Astrocyte of the hippocampus (primary cell): ENCODE measurements around the gene ZHX3.

Source experiments
- DNase-seq: peaks from one replicate; pipeline ENCODE4 v3.0.0; 2011; ENCODE audit warnings: low read depth, low spot score

Gene ZHX3

GRCh38 chr20:41158082-41158625, 159.4 kb downstream of the ZHX3 start:
- DNase-seq, result no peak

- DNase-seq, result no peak
These were observed 162.3 kb downstream of the ZHX3 start for GRCh38 chr20:41155261-41155660.

- DNase-seq, result no peak
These were observed 162.9 kb downstream of the ZHX3 start for GRCh38 chr20:41154436-41155176.

- DNase-seq, result no peak
These were observed 165.3 kb downstream of the ZHX3 start for GRCh38 chr20:41152108-41152757.

GRCh38 chr20:41151134-41151869, 166.2 kb downstream of the ZHX3 start:
- DNase-seq, result no peak

GRCh38 chr20:41150664-41151063, 166.9 kb downstream of the ZHX3 start:
- DNase-seq, result no peak

GRCh38 chr20:41148942-41149341, 168.6 kb downstream of the ZHX3 start:
- DNase-seq, result no peak

GRCh38 chr20:41147767-41148191, 169.8 kb downstream of the ZHX3 start:
- no peak for DNase-seq

- no peak for DNase-seq
These were observed 171.5 kb downstream of the ZHX3 start for GRCh38 chr20:41145821-41146620.

- DNase-seq, result no peak
These were observed 172.2 kb downstream of the ZHX3 start for GRCh38 chr20:41145317-41145716.

- DNase-seq, result no peak
These were observed 174.2 kb downstream of the ZHX3 start for GRCh38 chr20:41143354-41143753.

- no peak for DNase-seq
These were observed 174.6 kb downstream of the ZHX3 start for GRCh38 chr20:41142919-41143318.

GRCh38 chr20:41142245-41142644, 175.3 kb downstream of the ZHX3 start:
- DNase-seq, result no peak

- DNase-seq, result no peak
These were observed 176.2 kb downstream of the ZHX3 start for GRCh38 chr20:41141153-41141815.

GRCh38 chr20:41140226-41141133, 177.1 kb downstream of the ZHX3 start:
- no peak for DNase-seq

GRCh38 chr20:41139227-41140093, 178.1 kb downstream of the ZHX3 start:
- DNase-seq, result no peak

- peak; percentile 53 for DNase-seq
These were observed 178.9 kb downstream of the ZHX3 start for GRCh38 chr20:41138475-41139226.
